ENCODE results near the gene DHRSX. TPM values are rescaled to one million over a fixed set of nuclear protein-coding genes. Genes with fewer than 3 reads are reported as not detected.

Gene DHRSX
- total RNA-seq, 1 experiment from 2014 or later = 17.8 TPM

Other genes starting within 250 kb of the DHRSX start
- 18.0 and 19.1 TPM in 2 replicates for gene ZBED1, start within 50 bp of the DHRSX start, total RNA-seq (2014; rRNA removed; shearing (Covaris generic))
- 158 and 164 TPM in 2 replicates for gene CD99, start 190.3 kb upstream of the DHRSX start, total RNA-seq (2014; rRNA removed; shearing (Covaris generic))

Data from SK-MEL-5 (cell line).